GM21786 (cell line): ENCODE data around the gene CACNA1C.

Experiments used
- ATAC-seq: cut with Tn5 transposase; IDR thresholded peaks from one replicate; pipeline ENCODE4 v1.9.1; 2021; ENCODE audit not compliant: unreplicated experiment

Gene CACNA1C

GRCh38 chr12:2229661-2230539 lies 177.1 kb downstream of the CACNA1C start:
- no peak for ATAC-seq

GRCh38 chr12:2231011-2231595 lies 178.3 kb downstream of the CACNA1C start:
- ATAC-seq = no peak

GRCh38 chr12:2231956-2232355 lies 179.2 kb downstream of the CACNA1C start:
- ATAC-seq = no peak

DNA sequence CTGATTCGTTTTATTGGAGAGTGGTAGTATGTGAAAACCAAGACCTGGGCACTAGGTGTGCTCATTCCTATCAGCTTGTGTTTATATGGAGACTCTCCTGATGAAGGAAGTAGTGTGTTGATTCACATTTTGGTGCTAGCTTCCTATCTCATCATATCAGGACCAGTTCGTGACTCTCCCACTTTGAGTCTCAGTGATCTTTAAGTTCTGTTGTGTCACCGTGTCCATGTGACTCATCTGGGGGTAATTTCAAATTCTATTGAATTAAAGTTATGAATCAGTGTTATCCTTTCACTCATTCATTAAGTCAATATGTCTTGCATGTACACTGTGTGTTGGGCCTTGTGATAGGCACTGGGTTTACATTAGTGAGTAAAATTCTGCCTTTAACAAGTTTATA lies 180.2 kb downstream of the CACNA1C start:
- ATAC-seq = no peak

DNA sequence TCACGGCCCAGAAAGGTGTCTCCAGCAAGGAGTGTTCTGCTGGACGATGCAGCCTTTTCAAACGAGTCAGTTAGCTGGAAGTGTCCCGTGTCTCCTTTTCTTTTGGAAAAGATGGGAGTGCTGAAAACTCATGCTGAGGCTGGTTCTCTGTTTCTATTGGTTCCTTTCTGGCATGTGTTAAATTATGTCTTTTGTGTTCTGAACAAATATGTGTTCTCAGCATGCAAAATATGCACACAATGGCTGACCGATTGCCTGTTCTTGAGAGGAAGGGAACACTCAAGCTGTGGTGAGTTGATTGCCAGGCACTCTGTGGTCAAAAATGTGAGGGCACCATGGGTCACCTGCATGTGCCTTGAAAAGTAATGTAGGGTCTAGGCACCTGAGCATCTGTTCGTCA lies 181.3 kb downstream of the CACNA1C start:
- ATAC-seq = no peak

GRCh38 chr12:2234646-2235350 lies 182.0 kb downstream of the CACNA1C start:
- ATAC-seq = no peak

DNA sequence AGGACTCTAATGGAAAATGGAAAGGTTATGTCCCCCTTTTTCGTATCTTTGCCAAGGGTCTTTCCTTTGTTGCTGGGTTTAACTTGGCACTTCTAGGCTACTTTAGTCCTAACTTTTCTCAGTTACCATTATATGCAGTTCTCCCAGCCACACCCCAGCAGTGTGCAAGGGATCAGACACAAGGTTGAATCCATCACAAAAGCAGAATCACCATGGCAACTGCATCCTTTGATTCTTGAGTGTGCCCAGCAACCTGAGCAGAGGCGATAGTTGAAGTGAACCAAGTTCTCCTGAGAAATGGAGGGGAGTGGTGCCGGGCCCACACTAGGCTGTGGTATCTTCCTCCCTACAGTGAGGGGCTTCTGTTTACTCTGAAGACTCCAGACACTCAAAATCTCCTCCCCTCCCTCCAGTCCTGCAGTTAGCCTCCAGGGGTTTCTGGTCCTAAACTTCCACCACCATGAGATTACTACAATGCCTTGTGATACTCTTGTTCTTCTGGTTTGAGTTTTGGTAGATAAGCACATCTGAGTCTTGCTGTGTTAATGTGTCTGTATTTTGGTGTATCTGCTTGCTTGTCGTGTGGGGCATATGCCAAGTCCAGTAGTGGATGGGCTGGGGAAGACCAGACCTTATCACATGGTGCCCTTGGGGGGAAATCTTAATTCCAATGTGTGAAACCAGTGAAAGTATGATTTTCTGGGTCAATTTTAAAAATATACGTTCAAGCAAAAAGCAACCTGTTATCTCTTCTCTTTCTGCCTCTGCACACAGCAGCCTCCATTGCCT lies 183.9 kb downstream of the CACNA1C start:
- no peak for ATAC-seq

GRCh38 chr12:2238111-2238510 lies 185.3 kb downstream of the CACNA1C start:
- ATAC-seq = no peak

DNA sequence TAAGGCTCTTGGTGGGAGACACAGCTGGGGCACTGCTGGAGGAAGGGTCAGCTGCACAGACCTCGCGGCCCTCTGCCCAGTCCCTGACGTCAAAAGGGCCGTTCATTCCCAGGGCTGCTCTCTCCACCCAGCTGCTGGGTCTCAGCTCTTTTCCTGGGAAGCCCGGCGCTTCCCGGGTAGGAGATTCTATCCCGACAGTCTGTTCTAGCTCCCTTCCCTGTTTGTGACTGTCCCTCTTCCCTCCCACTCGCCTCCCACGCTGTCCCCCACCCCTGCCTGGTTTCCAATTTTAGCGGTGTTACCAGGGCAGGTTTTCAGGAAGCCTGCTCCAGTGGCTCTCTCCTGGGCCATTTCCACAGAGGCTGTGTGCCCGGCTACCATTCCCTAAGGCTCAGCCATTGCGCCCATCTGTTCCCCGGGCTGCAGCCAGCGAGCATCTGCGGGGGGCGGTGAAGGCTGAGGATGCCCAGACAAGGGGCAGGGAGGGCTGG lies 186.6 kb downstream of the CACNA1C start:
- no peak for ATAC-seq

- no peak for ATAC-seq
Measured at GRCh38 chr12:2240390-2240789, 187.6 kb downstream of the CACNA1C start.

- no peak for ATAC-seq
Measured at GRCh38 chr12:2240984-2241383, 188.2 kb downstream of the CACNA1C start.

GRCh38 chr12:2242216-2242615 lies 189.4 kb downstream of the CACNA1C start:
- ATAC-seq = no peak

- no peak for ATAC-seq
Measured at GRCh38 chr12:2242816-2243215, 190.0 kb downstream of the CACNA1C start.

DNA sequence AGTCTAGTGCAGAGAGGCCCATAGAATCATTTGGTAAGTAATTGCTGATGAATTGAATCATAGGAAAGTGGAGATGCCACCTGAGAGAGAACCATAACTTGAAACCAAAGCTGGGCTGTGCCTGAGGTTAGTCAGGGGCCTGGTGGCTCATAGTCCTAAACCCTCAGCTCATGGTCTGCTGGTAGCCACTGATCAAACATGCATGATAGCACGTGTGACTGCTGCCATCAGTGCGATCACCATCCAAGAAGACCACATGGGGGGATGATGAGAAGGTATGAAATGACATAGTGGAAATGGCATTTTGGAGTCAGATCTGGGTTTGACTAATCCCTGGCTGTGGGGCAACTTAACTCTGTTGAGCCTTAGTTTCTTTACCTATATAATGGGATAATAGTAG lies 190.5 kb downstream of the CACNA1C start:
- no peak for ATAC-seq

DNA sequence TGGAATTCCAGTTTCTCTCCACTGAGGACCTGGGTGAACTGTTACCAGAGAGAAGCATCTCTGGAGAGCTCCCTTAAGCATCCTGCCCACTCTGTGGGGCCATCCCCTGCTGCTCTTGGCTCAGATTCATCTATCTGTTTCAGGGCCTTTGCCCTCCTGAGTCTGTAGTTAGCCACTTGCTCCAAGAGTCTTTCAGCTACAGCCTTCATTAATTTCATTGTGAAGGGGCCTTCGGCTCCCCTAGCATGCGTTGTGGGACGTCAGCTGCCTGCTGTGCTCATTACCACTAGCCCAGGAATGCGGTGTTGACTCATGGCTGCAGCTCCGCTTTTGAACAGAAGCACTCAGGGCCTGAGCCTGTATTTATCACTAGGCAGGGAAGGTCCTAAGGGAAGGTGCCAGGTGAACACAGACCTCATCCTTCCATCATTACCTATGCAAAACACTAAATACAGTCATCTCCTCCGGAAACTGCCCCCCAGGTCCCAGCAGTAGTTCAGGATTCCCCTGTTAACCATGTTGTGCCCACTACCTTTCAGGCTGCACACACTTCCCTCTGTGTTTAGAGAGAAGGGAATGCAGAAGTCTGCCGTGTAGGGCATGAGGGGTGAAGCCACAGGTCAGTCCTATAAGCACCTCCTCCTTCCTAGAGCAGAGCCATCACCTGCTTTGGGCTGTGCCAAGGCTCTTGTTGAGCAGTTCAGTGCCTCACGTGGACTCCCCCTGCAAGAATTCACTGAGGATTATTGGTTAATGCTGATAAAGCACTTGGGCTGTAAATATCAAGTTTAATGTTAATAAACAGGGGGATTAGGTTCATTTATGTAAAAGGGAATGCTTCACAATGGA lies 191.4 kb downstream of the CACNA1C start:
- no peak for ATAC-seq

- ATAC-seq = no peak
Measured at GRCh38 chr12:2246358-2246757, 193.6 kb downstream of the CACNA1C start.

DNA sequence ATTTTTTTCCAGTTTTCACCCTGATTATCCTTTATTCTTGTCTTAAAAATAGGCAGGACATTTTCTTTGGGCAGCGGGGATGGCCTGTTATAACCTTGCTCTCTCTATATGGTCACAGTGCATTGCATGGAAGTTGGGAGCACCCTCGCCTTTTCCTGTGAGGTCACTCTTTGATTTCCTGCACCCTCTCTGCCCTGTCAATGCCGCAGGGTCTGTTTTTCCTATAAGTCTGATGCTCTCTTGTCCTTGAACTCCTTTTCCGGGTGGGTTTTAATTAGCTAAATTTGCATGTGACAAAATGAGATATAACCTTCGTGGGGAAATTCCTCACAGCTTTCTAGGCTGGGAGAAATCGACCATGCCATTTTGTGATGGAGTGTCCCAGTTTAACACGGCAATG lies 194.3 kb downstream of the CACNA1C start:
- no peak for ATAC-seq

- no peak for ATAC-seq
Measured at GRCh38 chr12:2247596-2247995, 194.8 kb downstream of the CACNA1C start.

DNA sequence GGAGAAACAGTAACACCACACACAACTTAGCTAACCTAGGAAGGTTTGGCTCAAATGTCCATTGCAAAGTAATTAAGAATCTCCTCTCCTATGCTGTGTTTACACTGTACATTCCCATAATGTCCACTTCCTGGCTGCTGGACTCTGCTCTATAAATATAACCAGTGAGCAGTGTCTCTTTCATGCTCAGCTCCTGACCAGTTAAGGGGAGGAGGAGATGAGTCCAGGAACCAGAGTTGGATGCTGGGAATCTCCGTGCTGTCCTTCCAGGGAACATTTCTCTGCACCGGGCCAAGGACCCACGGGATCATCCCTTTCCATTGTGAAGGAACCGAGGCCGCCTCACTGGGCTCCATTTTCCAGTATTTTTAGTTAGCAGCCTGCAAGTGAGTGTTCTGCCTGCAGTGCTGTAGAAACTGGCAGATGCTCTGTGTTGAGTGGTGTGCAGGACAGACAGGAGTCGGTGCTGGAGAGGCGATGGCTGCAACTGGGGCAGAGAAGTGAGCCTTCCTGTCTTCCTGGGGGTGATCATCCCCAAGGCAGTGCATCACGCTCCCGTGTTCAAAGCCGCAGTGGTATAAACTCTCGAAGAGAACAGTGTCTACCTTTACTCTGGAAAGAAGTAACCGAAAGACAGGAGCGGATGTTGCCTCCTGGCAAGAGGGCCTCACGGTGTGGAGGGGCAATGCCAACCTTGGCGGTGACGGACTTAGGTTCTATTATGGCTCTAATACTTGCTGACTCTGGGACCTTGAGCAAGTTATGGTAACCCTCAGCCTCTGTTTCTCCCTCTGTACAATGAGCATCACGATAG lies 195.5 kb downstream of the CACNA1C start:
- no peak for ATAC-seq
